SIG-M5 (cell line): ENCODE measurements around the gene SPP1.
A peak's percentile ranks its signal among the peaks of the same experiment; 100 is the strongest.

Experiments
- DNase-seq: peaks from one replicate; lab custom pipeline; 2025; lab: John Stamatoyannopoulos, UW

Gene SPP1

GRCh38 chr4:87953826-87954225 is 21.7 kb upstream of the SPP1 start:
- DNase-seq, result no peak

DNA sequence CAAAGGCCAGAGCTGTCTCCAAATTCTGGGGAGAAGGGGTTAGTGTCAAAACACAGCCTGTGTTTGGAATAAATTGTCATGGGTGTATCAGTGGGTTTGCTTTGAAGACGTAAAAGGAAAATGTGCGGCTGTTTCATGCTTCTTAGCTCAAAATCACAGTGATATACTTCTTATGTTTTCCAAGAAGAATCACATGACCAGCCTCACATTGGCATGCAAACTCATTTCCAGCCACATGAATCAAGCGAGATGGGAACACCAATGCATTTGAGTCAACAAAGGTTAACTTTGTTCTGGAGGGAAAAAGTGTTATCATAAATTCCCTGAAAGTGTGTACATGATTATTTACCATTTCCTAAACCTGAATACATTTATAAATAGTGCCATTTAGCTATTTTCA is 19.0 kb upstream of the SPP1 start:
- DNase-seq, result no peak

DNA sequence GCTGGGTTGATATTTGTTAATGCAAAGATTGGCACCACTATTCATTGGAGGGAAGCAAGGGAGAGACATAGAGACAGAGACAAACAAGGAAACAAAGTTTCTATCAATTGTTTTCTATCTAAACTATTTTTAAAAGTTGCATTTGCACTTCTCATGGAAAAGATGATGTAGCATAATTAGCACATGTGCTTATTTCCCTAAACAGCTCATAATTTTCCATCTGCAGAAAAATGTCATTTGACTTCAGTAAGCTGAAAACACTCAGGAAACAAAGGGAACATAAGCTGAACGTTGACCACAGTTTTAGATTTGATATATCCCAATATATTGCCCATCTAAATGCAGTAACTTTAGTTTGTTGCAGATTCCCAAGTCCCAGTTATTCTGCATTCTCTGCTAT is 18.5 kb upstream of the SPP1 start:
- DNase-seq, result no peak

DNA sequence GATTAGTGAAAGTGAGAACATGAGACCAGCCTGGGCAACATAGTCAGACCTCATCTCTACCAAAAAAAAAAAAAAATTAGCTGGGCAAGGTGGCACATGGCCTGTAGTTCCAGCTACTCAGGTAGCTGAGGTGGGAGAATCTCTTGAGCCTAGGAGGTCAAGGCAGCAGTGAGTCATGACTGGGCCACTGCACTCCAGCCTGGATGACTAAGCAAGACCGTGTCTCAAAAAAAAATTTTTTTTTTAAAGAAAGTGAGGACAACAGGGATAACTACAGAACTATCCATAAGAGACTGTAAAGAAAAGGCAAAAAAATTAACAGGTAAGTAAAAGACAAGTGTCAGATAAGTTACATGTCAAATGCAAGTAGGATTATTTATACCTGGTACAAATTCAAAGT is 13.5 kb upstream of the SPP1 start:
- DNase-seq, result no peak

- no peak for DNase-seq
These were observed 12.9 kb upstream of the SPP1 start for GRCh38 chr4:87962398-87963146.

DNA sequence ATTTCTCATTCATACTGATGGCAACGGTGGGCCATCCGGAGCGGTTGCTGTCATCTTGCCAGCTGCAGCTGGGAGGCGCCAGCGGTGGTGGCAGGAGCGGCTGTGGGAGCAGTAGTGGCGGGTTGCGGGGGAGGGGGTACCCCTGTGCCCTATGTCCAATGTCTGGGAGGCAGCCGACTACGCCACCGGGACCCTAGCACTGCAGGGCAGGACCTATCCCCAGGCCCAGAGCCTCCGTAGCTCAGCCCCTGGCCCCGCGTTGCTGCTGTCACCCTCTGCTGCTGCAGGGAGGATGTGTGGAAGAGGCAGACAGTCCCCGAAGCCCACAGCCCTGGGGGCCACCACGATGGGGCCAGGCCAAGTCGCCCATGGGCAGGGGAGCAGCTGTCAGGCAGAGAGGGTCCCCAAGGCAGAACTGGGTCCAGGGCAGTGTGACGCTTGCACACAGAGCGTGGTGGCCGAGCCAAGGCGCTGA is 10.0 kb upstream of the SPP1 start:
- no peak for DNase-seq

GRCh38 chr4:87966095-87966496 is 9.4 kb upstream of the SPP1 start:
- no peak for DNase-seq

DNA sequence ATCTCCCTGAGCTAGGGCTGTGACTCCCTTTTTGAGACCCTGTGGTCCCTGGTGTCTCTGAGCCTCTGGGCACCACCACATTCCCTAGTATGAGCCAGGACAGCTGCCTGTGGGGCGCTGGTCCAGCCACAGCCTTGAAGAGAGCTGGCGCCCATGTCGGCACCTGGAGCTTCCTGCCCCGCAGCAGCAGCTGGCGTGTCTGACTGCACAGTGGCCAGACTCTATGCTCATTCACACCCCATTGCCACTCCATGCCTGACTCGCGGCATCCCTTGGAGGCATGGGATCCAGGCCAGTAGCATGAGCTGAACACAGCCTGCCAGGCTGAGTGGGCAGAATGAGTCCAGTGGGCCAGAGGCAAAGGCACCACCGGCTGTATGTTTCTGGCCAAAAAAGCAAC is 8.3 kb upstream of the SPP1 start:
- no peak for DNase-seq

DNA sequence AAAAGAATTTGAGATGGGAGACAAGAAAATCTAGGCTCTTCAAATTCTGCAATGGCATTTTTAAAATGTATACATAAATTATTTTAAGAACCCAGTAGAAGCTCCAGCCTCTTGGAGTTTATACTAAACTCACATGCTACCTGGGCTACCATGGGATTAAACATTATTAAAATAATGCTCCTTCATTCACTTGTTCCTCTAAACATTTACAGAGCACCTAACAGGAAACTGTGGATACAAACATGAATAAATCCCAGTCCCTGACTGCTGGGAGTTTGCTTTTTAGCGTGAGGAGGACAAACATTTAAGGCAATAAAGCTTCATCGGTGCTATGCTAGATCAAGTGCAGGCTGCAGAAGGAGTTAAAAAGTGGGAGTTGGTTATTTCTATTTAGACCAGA is 5.4 kb upstream of the SPP1 start:
- no peak for DNase-seq

DNA sequence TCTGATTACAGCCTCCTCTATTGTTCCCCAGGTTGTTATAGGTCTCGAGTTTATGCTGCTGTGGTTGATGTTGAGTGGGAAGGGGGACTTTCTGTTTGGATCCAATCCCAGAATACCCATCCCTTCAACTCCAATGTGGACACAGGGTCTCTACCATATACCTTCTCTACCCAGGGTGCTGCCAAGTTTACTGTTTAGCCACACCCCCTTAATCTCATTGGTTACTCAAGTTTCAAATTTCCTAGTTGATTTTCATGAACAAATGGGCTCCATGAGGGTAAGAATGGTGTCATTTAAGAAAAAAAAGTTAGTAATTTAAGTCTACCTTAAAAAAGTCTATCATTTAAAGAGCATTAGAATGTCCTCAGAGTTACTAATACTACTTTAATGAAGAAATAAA is 3.6 kb upstream of the SPP1 start:
- no peak for DNase-seq

- DNase-seq, result peak; percentile 15
These were observed 2.0 kb upstream of the SPP1 start for GRCh38 chr4:87973283-87974169.

DNA sequence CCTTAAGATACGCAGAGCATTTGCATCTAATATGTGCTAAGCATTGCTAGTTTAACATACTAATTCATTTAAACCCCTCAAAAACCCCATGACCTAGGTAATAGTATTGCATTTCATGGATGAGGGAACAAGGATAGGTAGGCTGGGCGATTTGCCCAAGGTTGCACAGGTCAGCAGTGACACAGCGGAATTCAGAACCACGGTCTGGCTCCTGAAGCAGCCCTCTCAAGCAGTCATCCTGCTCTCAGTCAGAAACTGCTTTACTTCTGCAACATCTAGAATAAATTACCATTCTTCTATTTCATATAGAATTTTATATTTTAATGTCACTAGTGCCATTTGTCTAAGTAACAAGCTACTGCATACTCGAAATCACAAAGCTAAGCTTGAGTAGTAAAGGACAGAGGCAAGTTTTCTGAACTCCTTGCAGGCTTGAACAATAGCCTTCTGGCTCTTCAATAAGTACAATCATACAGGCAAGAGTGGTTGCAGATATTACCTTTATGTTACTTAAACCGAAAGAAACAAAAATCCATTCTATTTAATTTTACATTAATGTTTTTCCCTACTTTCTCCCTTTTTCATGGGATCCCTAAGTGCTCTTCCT is 555 bp upstream of the SPP1 start:
- DNase-seq, result no peak

GRCh38 chr4:87977521-87978278 is 2.2 kb downstream of the SPP1 start:
- no peak for DNase-seq

DNA sequence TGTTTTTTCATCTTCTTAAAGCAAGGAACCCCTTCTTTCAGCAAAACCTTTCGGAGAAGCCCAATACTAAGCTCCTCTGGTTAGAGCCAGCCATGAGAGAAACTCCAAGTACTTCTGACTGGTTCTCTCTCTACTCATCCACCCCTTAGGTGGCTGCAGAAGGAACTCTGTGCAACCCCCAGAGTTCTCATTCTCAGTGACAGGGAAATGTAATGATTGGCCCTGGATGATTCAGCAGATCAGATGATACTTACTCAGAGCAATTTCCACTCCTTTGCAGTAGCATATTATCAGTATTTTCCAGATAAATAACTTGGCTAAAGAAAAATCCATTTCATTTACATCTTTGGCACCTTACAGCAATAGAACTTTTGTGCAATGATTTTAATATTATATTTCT is 3.2 kb downstream of the SPP1 start:
- no peak for DNase-seq

DNA sequence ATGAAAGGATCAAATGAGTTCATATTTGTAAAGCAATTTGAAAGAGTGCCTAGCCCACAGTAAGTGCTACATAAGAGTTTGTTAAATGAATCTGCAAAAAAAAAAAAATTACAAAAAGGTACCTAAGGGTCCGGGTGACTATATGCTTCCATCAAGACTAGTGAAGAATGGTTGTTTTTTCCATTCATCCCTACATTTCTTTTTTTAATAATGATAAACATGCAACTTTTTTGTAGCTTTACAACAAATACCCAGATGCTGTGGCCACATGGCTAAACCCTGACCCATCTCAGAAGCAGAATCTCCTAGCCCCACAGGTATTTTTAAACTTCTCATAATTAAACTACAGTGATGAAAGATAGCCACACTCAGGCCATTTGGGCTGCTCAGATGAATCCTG is 4.3 kb downstream of the SPP1 start:
- DNase-seq, result no peak

GRCh38 chr4:87981486-87981885 is 6.0 kb downstream of the SPP1 start:
- no peak for DNase-seq

- no peak for DNase-seq
These were observed 6.5 kb downstream of the SPP1 start for GRCh38 chr4:87982036-87982435.

DNA sequence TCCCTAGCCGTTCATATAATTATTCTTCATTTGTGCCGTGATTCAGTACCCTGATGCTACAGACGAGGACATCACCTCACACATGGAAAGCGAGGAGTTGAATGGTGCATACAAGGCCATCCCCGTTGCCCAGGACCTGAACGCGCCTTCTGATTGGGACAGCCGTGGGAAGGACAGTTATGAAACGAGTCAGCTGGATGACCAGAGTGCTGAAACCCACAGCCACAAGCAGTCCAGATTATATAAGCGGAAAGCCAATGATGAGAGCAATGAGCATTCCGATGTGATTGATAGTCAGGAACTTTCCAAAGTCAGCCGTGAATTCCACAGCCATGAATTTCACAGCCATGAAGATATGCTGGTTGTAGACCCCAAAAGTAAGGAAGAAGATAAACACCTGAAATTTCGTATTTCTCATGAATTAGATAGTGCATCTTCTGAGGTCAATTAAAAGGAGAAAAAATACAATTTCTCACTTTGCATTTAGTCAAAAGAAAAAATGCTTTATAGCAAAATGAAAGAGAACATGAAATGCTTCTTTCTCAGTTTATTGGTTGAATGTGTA is 7.0 kb downstream of the SPP1 start:
- no peak for DNase-seq

DNA sequence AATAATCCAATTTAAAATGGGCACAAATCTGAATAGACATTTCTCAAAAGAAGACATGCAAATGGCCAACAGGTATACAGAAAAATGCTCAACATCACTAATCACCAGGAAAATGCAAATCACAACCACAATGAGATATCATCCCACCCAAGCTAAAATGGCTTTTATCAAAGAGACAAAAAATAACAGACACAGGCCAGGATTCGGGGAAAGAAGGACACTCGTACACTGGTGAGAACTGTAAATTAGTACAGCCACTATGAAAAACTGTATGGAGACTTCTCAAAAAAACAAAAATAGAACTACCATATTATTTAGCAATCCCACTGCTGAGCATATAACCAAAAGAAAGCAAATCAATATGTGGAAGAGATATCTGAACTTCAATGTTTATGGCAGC is 8.5 kb downstream of the SPP1 start:
- no peak for DNase-seq

DNA sequence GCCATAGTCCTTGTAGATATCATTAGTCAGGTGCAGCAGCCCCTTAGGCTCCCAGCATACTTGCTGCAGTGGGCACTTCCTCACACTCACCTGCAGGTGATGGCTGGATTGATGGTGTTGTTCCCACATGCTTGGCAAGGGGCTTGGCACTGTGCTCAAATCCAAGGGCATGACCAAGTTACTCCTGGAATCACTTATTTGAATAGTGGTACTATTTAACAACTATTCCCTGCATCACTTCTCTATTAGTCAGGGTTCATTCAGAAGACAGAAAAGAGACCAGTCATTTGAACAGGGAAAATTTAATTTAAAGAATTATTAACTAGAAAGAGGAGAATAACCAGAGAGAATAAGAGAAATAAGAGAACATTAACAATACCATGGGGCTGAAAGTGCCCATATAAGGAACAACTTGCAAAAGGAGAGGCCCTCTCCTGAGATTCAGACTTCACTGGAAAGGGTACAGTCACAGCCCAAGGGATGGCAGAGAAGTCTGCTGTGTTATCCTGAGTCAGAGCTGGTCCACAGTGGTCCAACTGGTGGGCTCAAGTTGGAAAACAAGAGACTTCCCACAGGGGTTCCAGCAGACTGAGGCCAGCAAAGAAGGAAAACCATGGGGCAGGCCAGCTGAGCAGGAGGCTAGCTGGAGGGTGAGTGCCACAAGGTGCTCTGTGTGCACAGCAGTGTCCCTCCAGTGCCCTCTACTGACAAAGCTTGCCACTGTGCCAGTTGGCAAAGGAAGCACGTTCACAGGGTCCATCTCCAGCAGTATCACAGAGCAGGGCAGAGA is 9.8 kb downstream of the SPP1 start:
- DNase-seq, result no peak

- DNase-seq, result no peak
These were observed 10.3 kb downstream of the SPP1 start for GRCh38 chr4:87985887-87986200.
